NCI-H82 treated with DMSO at 0.1 percent for 48 hours (cell line): ENCODE data around the gene ADAMTS5.

Experiments used
- DNase-seq: peaks from one replicate; lab custom pipeline; 2025; ENCODE audit not compliant: unreplicated experiment; lab: John Stamatoyannopoulos, UW

The ADAMTS5 gene

DNA sequence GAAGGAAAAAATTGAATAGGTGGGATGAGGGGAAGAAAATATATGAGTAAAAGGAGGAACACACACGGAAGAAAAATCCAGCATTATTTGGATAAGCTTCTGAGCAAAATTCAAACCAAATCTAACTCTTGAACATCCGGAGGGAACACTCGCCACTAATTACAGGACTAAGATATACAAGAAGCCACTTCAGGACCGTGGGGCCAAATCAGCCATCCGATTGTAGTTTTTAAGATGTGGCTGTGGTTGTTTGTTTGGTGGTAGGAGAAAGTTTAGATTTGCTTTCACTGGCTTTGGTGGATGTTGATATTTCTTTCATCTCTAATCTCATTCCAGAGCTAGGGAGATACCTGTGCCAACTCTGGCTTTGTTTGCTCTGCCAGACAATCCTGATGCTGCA, 78.0 kb downstream of the ADAMTS5 start:
- DNase-seq, result no peak

DNA sequence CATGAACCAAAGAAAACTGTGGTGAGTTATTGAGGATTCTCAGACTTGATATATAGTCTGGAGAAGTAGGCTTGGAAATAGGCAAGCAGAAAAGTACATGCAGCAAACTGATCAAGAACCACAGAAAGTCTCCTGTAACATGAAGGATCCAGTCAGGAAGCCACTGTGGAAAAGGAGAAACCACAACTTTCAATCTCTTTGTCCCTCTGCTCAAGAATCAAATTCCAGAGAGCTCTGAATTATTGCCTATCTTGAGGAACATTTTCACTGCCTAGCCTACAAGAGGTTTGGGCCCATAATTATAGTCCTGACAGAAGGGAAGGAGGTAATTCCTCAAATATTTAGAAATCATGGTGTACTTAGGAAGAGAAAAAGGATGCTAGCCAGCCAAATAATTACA, 78.6 kb downstream of the ADAMTS5 start:
- no peak for DNase-seq

DNA sequence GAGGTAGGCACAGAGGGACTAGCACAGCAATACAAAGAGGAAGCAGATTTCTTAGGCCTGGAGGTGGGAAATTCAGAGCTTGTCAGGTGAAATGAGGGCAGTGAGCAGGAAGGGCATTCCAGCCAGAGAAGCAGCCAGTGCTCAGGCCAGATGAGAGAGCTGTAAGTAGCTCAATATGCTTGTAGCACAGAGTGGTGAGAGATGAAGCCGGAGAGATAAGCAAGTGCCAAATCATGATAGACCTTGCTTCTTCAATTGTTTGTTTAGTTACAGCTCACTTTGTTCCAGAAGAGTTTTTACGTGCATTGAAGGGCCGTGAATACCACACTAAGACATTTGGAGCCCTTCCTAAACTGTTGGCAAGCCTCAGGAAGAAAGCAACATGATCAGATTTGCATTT, 79.6 kb downstream of the ADAMTS5 start:
- DNase-seq, result no peak

DNA sequence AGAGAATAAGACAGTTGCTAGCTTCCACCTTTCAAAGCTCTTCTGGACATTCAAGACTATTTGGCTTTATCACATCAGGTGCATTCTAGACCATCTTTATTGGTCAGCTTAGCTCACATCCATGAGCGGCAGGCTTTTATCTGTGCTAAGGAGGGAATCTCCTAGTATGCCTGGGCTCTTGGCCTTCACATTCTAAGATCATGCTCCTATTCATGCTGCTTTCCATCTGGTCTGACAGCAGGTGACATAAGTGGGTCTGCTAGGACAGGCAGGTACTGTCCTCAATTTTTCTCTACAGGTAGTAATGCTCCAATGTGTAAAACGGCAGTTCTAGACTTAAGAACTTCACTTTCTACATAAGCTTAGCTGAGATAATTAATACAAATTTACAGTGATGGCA, 82.5 kb downstream of the ADAMTS5 start:
- no peak for DNase-seq

DNA sequence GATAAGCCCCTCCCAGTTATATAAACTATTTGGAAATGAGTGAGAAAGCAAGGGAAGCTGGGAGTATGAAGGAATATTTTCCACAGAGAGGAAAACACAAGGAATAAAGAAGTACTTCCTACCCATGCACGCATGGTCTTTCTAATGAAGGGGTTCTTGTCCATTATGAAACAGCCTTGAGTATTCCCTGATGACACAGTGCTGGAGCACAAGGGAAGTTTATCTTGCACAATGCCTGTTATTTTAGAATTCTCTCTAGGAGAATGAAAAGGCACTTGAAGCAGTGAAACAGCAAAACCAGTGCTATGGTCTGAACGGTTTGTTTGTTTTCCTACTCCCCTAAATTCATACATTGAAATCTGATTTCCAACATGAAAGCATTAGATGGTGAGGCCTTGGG, 83.1 kb downstream of the ADAMTS5 start:
- DNase-seq, result no peak

DNA sequence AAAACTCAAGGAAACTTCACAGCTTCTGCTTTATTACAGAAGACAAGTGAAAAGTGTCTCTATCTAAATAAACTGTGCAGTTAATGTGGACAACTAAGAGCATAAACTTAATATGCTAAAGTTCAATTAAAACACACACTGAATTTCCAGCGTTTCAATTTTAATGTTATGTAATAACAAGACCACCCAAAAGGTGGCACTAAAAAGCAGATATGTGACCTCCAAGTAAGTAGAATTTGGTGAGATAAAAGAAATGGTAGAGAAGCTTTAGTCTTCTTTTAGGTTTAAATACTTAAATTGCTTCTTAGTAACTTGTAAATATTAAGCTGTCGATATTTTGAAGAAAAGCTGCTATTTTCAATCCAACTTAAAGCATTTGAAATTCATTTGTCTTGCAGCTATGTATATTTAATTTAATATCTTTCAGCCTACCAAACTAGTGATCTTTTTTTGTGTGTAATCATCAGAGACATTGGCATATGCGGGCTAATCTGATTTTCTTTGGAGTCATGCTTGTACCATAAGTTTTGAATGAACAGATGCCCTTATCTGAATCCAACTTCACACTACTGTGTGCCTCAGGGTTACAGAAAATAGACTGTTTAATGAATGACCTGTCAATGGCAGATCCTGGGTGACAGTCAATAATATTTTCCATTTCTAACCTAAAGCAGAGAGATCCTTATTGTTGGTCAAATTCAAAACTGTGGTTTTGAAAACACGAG, 85.2 kb downstream of the ADAMTS5 start:
- DNase-seq, result no peak

DNA sequence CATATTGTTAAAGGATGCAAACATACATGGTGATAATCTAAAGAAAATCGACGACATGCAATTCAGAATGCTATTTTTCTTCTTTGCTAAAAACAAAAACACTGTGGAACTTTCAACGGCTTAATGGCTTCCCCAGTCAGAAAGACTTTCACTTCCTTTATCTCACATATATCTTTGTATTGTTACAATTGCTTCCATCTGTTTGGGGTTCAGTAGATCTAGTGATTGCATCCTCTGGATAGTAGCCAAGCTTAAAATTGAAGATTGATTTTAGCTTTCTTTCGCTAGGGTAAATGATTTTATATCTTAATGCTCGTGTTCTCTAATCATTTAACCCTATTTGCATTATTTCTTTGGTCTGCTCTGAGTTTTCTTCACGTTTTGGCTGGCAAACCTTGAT, 89.9 kb downstream of the ADAMTS5 start:
- DNase-seq, result no peak

DNA sequence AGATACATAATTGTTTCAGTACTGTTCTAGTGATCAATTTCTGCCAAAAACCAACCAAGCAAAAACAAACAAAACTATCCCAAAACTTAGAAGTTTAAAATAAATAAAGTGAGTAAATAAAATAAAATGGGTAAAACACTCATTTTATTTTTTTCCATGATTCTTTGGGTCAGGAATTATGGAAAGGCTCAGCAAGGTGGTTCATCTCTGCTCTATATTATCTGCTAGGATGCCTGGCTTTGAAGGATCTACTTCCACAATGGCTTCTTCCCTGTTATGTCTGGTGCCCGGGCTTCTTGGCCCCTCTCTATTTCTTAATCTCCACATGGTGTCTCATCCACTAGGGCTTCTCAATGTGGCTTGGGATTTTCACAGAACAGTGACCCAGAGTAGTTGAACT, 92.5 kb downstream of the ADAMTS5 start:
- no peak for DNase-seq
